Parathyroid adenoma (tissue), 2 donors: ENCODE data around the gene HDAC2.

Experiments used
- H2AFZ ChIP-seq: fragments of 300-600 bp; sonication (generic); one replicate; pipeline ENCODE4 v1.7.0; 2017; ENCODE audit warnings: antibody characterized with exemption, mild to moderate bottlenecking
- H3K27ac ChIP-seq: fragments of 300-600 bp; sonication (generic); one replicate; pipeline ENCODE4 v1.7.0; 2017
- H3K27me3 ChIP-seq: fragments of 300-600 bp; sonication (generic); one replicate; pipeline ENCODE4 v1.7.0; 2017; ENCODE audit warnings: low read length; ENCODE audit not compliant: control insufficient read depth, insufficient read depth
- H3K36me3 ChIP-seq: fragments of 300-600 bp; sonication (generic); one replicate; pipeline ENCODE4 v1.7.0; 2017; ENCODE audit warnings: low read length; ENCODE audit not compliant: control insufficient read depth, insufficient read depth
- H3K4me1 ChIP-seq: fragments of 300-600 bp; sonication (generic); one replicate; pipeline ENCODE4 v1.7.0; 2017; ENCODE audit warnings: control low read depth
- H3K4me2 ChIP-seq: fragments of 300-600 bp; sonication (generic); one replicate; pipeline ENCODE4 v1.7.0; 2017; ENCODE audit warnings: low read length
- H3K4me3 ChIP-seq: fragments of 300-600 bp; sonication (generic); one replicate; pipeline ENCODE4 v1.7.0; 2017; ENCODE audit warnings: low read depth, low read length
- H3K79me2 ChIP-seq: fragments of 300-600 bp; sonication (generic); one replicate; pipeline ENCODE4 v1.7.0; 2017; ENCODE audit warnings: control low read depth
- H3K9ac ChIP-seq: fragments of 300-600 bp; sonication (generic); one replicate; pipeline ENCODE4 v1.7.0; 2017; ENCODE audit warnings: mild to moderate bottlenecking
- H3K9me3 ChIP-seq: fragments of 300-600 bp; sonication (generic); one replicate; pipeline ENCODE4 v1.7.0; 2017; ENCODE audit warnings: low read length; ENCODE audit not compliant: control insufficient read depth
- TF ChIP-seq, protein P1 (sequence below): fragments of 300-600 bp; sonication (generic); IDR thresholded peaks from one replicate; pipeline ENCODE4 v1.7.0; 2017; ENCODE audit warnings: antibody characterized with exemption, mild to moderate bottlenecking
- donor health status: primary hyperparathyroidism.

Gene HDAC2

DNA sequence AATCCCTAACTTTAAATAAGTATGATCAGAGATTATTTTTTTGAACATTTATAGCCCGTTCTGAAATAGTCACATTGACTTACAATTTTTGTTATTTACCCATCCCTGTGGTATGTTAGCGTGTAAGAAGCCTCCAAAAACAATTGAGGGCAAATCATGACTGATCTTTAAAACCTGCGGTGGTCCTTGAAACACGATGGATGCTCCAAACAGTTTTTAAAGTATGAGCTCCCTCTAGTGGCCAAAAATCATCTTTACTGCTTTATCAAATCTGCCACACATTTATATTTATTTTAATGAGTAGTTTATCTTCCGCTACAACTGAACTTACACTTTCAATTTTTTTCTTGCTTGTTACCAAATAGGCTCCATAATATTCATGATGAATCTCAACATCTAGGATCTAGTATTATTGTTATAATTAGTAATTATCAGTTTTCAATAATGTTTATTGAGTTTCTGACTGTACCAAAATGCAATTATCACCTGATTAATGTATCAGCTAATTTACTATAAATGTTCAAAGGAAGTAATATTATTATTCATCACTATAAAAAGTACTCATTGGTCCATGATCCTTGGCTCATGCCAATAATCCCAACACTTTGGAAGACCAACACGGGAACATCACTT, 61.6 kb downstream of the HDAC2 start:
- no peak overlapping the region for H3K4me3 ChIP-seq
- no peak overlapping the region for H3K9ac ChIP-seq
- H3K79me2 ChIP-seq: no peaks in the 10 kb centered on the region
- no peak overlapping the region for H3K27ac ChIP-seq
- TF ChIP-seq, protein P1, sequence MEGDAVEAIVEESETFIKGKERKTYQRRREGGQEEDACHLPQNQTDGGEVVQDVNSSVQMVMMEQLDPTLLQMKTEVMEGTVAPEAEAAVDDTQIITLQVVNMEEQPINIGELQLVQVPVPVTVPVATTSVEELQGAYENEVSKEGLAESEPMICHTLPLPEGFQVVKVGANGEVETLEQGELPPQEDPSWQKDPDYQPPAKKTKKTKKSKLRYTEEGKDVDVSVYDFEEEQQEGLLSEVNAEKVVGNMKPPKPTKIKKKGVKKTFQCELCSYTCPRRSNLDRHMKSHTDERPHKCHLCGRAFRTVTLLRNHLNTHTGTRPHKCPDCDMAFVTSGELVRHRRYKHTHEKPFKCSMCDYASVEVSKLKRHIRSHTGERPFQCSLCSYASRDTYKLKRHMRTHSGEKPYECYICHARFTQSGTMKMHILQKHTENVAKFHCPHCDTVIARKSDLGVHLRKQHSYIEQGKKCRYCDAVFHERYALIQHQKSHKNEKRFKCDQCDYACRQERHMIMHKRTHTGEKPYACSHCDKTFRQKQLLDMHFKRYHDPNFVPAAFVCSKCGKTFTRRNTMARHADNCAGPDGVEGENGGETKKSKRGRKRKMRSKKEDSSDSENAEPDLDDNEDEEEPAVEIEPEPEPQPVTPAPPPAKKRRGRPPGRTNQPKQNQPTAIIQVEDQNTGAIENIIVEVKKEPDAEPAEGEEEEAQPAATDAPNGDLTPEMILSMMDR: peak; percentile 78
- no peak overlapping the region for H3K4me2 ChIP-seq
- no peak overlapping the region for H2AFZ ChIP-seq
- no peaks in the 10 kb centered on the region for H3K4me1 ChIP-seq
- H3K27me3 ChIP-seq: no peaks in the 10 kb centered on the region
- H3K9me3 ChIP-seq: no peaks in the 10 kb centered on the region
- no peaks in the 10 kb centered on the region for H3K36me3 ChIP-seq

DNA sequence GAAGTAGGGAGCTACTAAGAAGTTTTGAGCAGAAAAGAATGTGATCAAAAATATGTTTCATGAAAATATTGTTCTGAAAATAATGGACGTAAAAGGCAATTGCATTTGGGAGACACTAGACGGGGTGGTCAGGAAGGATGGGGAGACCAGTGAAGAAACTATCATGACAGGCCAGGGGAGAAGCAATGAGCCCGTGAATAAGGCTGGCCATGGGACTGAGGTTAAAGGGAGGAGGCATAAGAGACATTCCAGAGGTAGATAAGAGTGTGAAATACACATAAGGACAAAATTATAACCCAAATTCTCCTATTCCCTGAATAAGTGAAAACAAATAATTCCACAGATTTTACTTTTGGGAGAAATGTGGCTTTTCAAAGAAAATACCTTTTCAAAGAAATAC, 62.1 kb downstream of the HDAC2 start:
- H3K36me3 ChIP-seq: no peaks in the 10 kb centered on the region
- no peak overlapping the region for H3K4me2 ChIP-seq
- no peaks in the 10 kb centered on the region for H3K27me3 ChIP-seq
- no peak overlapping the region for H3K4me3 ChIP-seq
- no peaks in the 10 kb centered on the region for H3K9me3 ChIP-seq
- H3K9ac ChIP-seq: no peak overlapping the region
- H3K4me1 ChIP-seq: no peaks in the 10 kb centered on the region
- TF ChIP-seq, protein P1: no peak
- no peaks in the 10 kb centered on the region for H3K79me2 ChIP-seq
- no peak overlapping the region for H3K27ac ChIP-seq
- no peak overlapping the region for H2AFZ ChIP-seq

DNA sequence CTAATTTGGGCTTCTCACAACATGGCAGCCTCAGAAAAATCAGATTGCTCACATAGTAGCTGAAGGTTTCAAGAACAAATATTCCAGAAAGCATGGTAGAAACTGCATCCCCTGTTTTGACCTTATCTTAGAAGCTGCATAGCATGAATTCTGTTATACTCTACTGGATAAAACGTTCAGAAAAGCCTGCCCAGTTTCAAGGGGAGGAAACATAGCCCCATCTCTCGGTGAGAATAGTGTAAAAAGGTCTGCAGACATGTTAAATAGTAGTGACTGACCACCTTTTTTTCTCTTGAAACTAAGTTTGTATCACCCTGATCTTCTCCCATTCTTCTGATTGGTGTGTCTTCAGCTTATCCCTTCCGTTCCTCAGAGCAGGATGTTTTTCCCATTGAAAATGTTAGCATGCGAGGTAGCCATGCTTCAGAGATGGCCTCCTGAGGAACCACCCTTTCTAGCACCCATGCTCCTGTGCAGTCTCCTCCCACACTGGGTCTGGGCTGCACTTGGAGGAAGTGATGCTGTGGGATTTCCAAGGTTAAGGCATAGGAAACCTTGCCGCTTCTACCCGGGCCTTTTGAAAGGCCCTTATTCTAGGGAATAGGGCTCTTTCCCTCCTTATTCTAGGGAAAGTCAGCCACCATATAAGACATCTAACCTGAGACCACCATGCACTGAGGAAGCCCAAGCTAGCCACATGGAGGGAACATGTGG, 63.7 kb downstream of the HDAC2 start:
- H2AFZ ChIP-seq: no peak overlapping the region
- no peak overlapping the region for H3K27ac ChIP-seq
- no peak overlapping the region for H3K9ac ChIP-seq
- no peak overlapping the region for H3K4me2 ChIP-seq
- no peak overlapping the region for H3K4me3 ChIP-seq
- H3K36me3 ChIP-seq: no peaks in the 10 kb centered on the region
- TF ChIP-seq, protein P1: no peak
- no peaks in the 10 kb centered on the region for H3K27me3 ChIP-seq
- H3K9me3 ChIP-seq: no peaks in the 10 kb centered on the region
- no peaks in the 10 kb centered on the region for H3K4me1 ChIP-seq
- no peaks in the 10 kb centered on the region for H3K79me2 ChIP-seq

DNA sequence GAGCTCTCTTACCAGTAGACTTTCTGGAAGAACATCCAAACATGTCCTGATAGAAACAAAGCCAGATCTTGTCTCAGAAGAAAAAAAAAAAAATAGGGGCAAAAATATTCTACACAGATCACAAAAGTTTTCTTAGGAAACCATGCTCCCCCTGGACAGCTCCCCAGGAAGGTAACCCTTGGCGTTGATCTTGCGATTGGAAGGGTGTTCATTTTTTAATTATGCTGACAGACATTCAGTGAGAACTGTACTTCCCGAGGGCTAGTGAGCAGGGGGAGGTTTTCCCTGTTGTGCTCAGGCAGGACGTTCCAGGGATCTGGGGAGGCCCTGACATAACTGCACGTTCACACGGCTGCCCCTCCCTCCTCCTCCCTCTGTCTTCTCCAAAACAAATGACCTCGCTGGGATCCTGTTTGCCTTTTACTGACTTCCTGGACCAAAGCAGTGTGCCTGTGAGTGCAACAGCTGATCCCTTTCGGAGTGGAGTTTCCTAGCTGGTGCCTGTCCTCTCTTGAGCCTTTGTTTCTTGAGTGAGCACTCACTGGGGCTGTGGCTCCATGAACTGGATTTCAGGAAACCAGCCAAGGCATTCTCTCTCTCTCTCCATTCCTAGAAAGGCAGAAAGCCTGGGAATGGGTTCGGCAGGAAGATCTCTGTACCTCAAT, 67.2 kb downstream of the HDAC2 start:
- peak overlapping the region; percentile 33 for H3K27ac ChIP-seq
- peak overlapping the region; percentile 56 for H2AFZ ChIP-seq
- H3K9me3 ChIP-seq: no peaks in the 10 kb centered on the region
- H3K36me3 ChIP-seq: no peaks in the 10 kb centered on the region
- H3K27me3 ChIP-seq: no peaks in the 10 kb centered on the region
- TF ChIP-seq, protein P1: no peak
- H3K4me3 ChIP-seq: no peak overlapping the region
- no peak overlapping the region for H3K9ac ChIP-seq
- H3K4me2 ChIP-seq: no peak overlapping the region
- H3K79me2 ChIP-seq: no peaks in the 10 kb centered on the region
- H3K4me1 ChIP-seq: no peaks in the 10 kb centered on the region
